ENCODE results near the gene SERPINB7.

SERPINB7 gene

DNA sequence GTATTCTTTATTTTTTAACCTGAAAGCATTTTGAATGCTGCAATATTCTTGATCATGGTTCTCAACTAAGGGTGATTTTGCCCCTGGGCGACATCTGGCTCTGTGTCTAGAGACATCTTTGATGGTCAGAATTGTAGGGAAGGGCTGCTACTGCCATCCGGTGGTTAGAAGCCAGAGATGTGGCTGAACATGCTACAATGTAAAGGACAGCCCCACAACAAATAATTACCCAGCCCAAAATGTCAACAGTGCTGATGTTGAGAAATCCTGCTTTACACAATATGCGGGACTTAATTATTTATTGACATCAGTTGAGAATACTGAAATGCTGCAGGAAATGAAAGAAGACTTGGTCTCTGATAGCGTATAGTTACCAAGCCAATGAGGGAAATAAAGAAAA, 74.8 kb downstream of the SERPINB7 start:
- DNase-seq, result peak in 1 of 2 experiments; percentile 25

DNA sequence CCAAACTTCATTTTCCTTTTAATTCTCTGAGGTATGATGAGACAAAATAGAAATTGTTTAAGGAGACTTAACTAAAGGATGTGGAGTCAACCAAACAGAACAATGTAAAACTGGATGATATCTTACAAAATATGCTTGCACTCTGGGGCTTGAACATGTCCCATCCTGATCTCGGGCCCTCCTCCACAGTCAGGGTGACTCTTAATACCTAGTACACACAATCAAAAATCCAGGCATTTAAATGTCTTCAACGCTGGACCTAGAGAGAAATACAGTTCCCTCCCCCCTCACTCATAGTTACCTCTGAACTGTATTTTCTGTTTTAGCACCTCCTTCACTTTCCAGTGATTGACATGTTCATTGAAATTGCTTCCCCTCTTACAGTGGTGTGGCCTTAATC, 75.4 kb downstream of the SERPINB7 start:
- DNase-seq, result no peak

Measured in SW 1271 (cell line).